Lung (tissue), 12 donors: ENCODE results near the gene NPHP4. TPM values are rescaled to one million over a fixed set of nuclear protein-coding genes. Genes with fewer than 3 reads are reported as not detected.

Source experiments
- ATAC-seq: fragments of 200-7000 bp; cut with Tn5 transposase; one replicate; pipeline ENCODE4 v1.9.1; 2020; ENCODE audit warnings: moderate number of reproducible peaks; ENCODE audit not compliant: insufficient read depth, low FRiP score
- DNase-seq, 3 donors: peaks; one replicate each; pipeline ENCODE4 v3.0.0-alpha.2; 2013 to 2017
- H3K27ac ChIP-seq, 2 donors: one replicate each; pipeline ENCODE4 v1.5.1; 2013; ENCODE audit warnings: mild to moderate bottlenecking in 2 of 2, moderate library complexity in 2 of 2, control low read depth in 1 of 2, inconsistent platforms in 1 of 2, low read depth in 1 of 2, low read length in 1 of 2
- H3K27me3 ChIP-seq, 3 donors: one replicate each; pipeline ENCODE4 v1.5.1; 2013; ENCODE audit warnings: low read length in 2 of 3; ENCODE audit not compliant: control insufficient read depth in 3 of 3, insufficient read depth in 3 of 3
- H3K36me3 ChIP-seq, 4 donors: one replicate each; pipeline ENCODE4 v1.5.1; 2013; ENCODE audit warnings: low read length in 4 of 4, mild to moderate bottlenecking in 1 of 4, moderate library complexity in 1 of 4; ENCODE audit not compliant: control insufficient read depth in 4 of 4, insufficient read depth in 4 of 4
- H3K4me1 ChIP-seq, 5 donors: one replicate each; pipeline ENCODE4 v1.5.1; 2013; ENCODE audit warnings: low read length in 5 of 5, mild to moderate bottlenecking in 2 of 5, moderate library complexity in 1 of 5; ENCODE audit not compliant: control insufficient read depth in 5 of 5, insufficient read depth in 5 of 5
- H3K4me3 ChIP-seq: one replicate; pipeline ENCODE4 v1.5.1; 2013; ENCODE audit warnings: mild to moderate bottlenecking, control low read depth, moderate library complexity
- H3K9ac ChIP-seq, 2 donors: one replicate each; pipeline ENCODE4 v1.5.1; 2013; ENCODE audit warnings: low read length in 2 of 2, control low read depth in 1 of 2; ENCODE audit not compliant: insufficient read depth in 1 of 2
- H3K9me3 ChIP-seq, 4 donors: one replicate each; pipeline ENCODE4 v1.5.1; 2013; ENCODE audit warnings: low read length in 3 of 4, mild to moderate bottlenecking in 1 of 4, moderate library complexity in 1 of 4; ENCODE audit not compliant: control insufficient read depth in 4 of 4, insufficient read depth in 3 of 4
- WGBS, 2 donors: extraction: QIAGEN DNeasy Blood & Tissue Kit; methylation state at CpG; one replicate each; pipeline ENCODE4 v1.1.7; 2013; 5-methylcytosine and 5-hydroxymethylcytosine counted together
- polyA plus RNA-seq, 2 donors: library from polyadenylated mRNA; stranded (reverse); fragments of 200-250 nt; gene quantifications; one replicate each; pipeline ENCODE4 v1.2.1, GENCODE V29; 2013
- total RNA-seq, 2 donors: library from RNA; depleted of rRNA in 1 of 2; stranded (reverse); fragments of >200 nt in 1 of 2; gene quantifications; one replicate each; pipeline ENCODE4 v1.2.1, GENCODE V29; 2014 to 2021
- TF ChIP-seq, protein P1 (sequence below): IDR thresholded peaks from 2 replicates; pipeline ENCODE4 v1.5.1; 2012; ENCODE audit warnings: mild to moderate bottlenecking; ENCODE audit errors: control extremely low read depth, extremely low read depth
- donor health status: control.
- donor health status: control.
- donor health status: Bipolar disorder and iron deficiency.
- donor health status: healthy.
- donor health status: DM: yes; HTN: yes; CAD: no.

NPHP4 gene
- total and polyA plus RNA-seq, 4 donors: 6.0 to 23.3 (median 11.1) TPM

GRCh38 chr1:5886541-5887348 lies 105.5 kb downstream of the NPHP4 start:
- peaks cover 0 to 2% (median 0%) of the 10 kb centered on the region in 4 donors for H3K9me3 ChIP-seq
- H3K36me3 ChIP-seq: peaks cover 0 to 23% (median 0%) of the 10 kb centered on the region in 4 donors
- H3K27me3 ChIP-seq: no peaks in the 10 kb centered on the region
- H3K9ac ChIP-seq: no peak overlapping the region
- ATAC-seq (no peak), DNase-seq (no peak)
- no peak overlapping the region for H3K4me3 ChIP-seq
- WGBS, 2 donors: 96% methylated on average over 25 of the region's 25 CpGs
- TF ChIP-seq, protein P1, sequence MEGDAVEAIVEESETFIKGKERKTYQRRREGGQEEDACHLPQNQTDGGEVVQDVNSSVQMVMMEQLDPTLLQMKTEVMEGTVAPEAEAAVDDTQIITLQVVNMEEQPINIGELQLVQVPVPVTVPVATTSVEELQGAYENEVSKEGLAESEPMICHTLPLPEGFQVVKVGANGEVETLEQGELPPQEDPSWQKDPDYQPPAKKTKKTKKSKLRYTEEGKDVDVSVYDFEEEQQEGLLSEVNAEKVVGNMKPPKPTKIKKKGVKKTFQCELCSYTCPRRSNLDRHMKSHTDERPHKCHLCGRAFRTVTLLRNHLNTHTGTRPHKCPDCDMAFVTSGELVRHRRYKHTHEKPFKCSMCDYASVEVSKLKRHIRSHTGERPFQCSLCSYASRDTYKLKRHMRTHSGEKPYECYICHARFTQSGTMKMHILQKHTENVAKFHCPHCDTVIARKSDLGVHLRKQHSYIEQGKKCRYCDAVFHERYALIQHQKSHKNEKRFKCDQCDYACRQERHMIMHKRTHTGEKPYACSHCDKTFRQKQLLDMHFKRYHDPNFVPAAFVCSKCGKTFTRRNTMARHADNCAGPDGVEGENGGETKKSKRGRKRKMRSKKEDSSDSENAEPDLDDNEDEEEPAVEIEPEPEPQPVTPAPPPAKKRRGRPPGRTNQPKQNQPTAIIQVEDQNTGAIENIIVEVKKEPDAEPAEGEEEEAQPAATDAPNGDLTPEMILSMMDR: no peak
- H3K4me1 ChIP-seq: peaks cover 0 to 10% (median 0%) of the 10 kb centered on the region in 5 donors
- H3K27ac ChIP-seq: no peak overlapping the region

GRCh38 chr1:5886140-5886483 lies 106.1 kb downstream of the NPHP4 start:
- Histone ChIP-seq H3K27ac (no peak overlapping the region), H3K36me3 (peaks cover 0 to 26% (median 0%) of the 10 kb centered on the region in 4 donors), H3K4me1 (peaks cover 0 to 10% (median 0%) of the 10 kb centered on the region in 5 donors), H3K4me3 (no peak overlapping the region), H3K9ac (no peak overlapping the region), H3K27me3 (no peaks in the 10 kb centered on the region), H3K9me3 (peaks cover 0 to 4% (median 0%) of the 10 kb centered on the region in 4 donors)
- DNase-seq: no peak
- ATAC-seq: no peak
- WGBS, 2 donors: 91 to 94% methylated on average over 10 of the region's 10 CpGs
- TF ChIP-seq, protein P1: no peak

- TF ChIP-seq, protein P1: no peak
- Histone ChIP-seq H3K36me3 (peaks cover 0 to 23% (median 0%) of the 10 kb centered on the region in 4 donors), H3K9me3 (peaks cover 0 to 4% (median 0%) of the 10 kb centered on the region in 4 donors), H3K27ac (no peak overlapping the region), H3K4me3 (no peak overlapping the region), H3K27me3 (no peaks in the 10 kb centered on the region), H3K4me1 (peaks cover 0 to 10% (median 0%) of the 10 kb centered on the region in 5 donors), H3K9ac (no peak overlapping the region)
- DNase-seq: no peak
- ATAC-seq: no peak
- WGBS, 2 donors: 89 to 90% methylated on average over 18 of the region's 18 CpGs
Measured at GRCh38 chr1:5885471-5886139, 106.6 kb downstream of the NPHP4 start.
